Mucosa of descending colon (tissue), 3 donors: ENCODE results near the gene ADGRD1. TPM values are rescaled to one million over a fixed set of nuclear protein-coding genes. Genes with fewer than 3 reads are reported as not detected.

Experiments used
- ATAC-seq: fragments of 200-7000 bp; cut with Tn5 transposase; one replicate; pipeline ENCODE4 v1.9.1; 2020; ENCODE audit warnings: mild to moderate bottlenecking, moderate library complexity
- DNase-seq, 3 donors: peaks; one replicate each; pipeline ENCODE4 v3.0.0-alpha.2; 2020
- H3K36me3 ChIP-seq: fragments of 200-600 bp; one replicate; pipeline ENCODE4 v1.8.0; 2021; ENCODE audit warnings: low read depth, mild to moderate bottlenecking
- H3K4me1 ChIP-seq: fragments of 200-600 bp; one replicate; pipeline ENCODE4 v1.8.0; 2021; ENCODE audit warnings: low read depth, mild to moderate bottlenecking
- H3K4me3 ChIP-seq: fragments of 200-600 bp; one replicate; pipeline ENCODE4 v1.8.0; 2021; ENCODE audit warnings: mild to moderate bottlenecking
- H3K9me3 ChIP-seq: fragments of 200-600 bp; one replicate; pipeline ENCODE4 v1.8.0; 2021; ENCODE audit warnings: mild to moderate bottlenecking
- CTCF ChIP-seq: fragments of 200-600 bp; IDR thresholded peaks from one replicate; pipeline ENCODE4 v1.8.0; 2022; ENCODE audit warnings: antibody characterized with exemption, mild to moderate bottlenecking
- intact Hi-C, 2 donors: fragments of 100-400 bp; cut with DNase I in 1 of 2; cut with micrococcal nuclease in 1 of 2; formaldehyde crosslinking; loops; one replicate each; pipeline versions ENCODE4 v1.11.0 to v1.11.1; 2022; cut with DNase I, micrococcal nuclease
- total RNA-seq, 3 donors: library from RNA; stranded (reverse); fragmentation: NEBNext Ultra II Directional in 2 of 3; extraction: Animal tissue kit (Norgen Biotek cat#: 25700) in 2 of 3; gene quantifications; one replicate each; pipeline versions ENCODE4 v1.2.1 to v1.2.4, GENCODE V29; 2021 to 2023
- donor health status: DM: no; HTN: no; CAD: no; lungs with moderate emphysema.
- donor health status: DM: no; HTN: no; CAD: no.
- donor health status: DM: no; HTN: yes; CAD: no.

The ADGRD1 gene
- total RNA-seq, 3 donors from 2014 or later: 2.6 to 18.4 (median 12.9) TPM

- no peak for DNase-seq
- Histone ChIP-seq H3K4me3 (no peak overlapping the region), H3K9me3 (no peaks in the 10 kb centered on the region), H3K4me1 (no peaks in the 10 kb centered on the region), H3K36me3 (no peaks in the 10 kb centered on the region)
- no peak for TF ChIP-seq CTCF
- ATAC-seq: no peak
- intact Hi-C loops: no loop called here
Measured at GRCh38 chr12:131025234-131025633, 71.5 kb downstream of the ADGRD1 start.

GRCh38 chr12:131025939-131026702, 72.4 kb downstream of the ADGRD1 start:
- H3K4me1 ChIP-seq: no peaks in the 10 kb centered on the region
- no peak for ATAC-seq
- no peak for DNase-seq
- H3K4me3 ChIP-seq: no peak overlapping the region
- TF ChIP-seq CTCF: no peak
- intact Hi-C loops: no loop called here
- H3K9me3 ChIP-seq: no peaks in the 10 kb centered on the region
- H3K36me3 ChIP-seq: no peaks in the 10 kb centered on the region

GRCh38 chr12:131026754-131027153, 73.0 kb downstream of the ADGRD1 start:
- DNase-seq (no peak), ATAC-seq (no peak)
- no peaks in the 10 kb centered on the region for H3K4me1 ChIP-seq
- H3K4me3 ChIP-seq: no peak overlapping the region
- H3K36me3 ChIP-seq: no peaks in the 10 kb centered on the region
- intact Hi-C loops: no loop called here
- H3K9me3 ChIP-seq: no peaks in the 10 kb centered on the region
- no peak for TF ChIP-seq CTCF

GRCh38 chr12:131027264-131027663, 73.6 kb downstream of the ADGRD1 start:
- no peak overlapping the region for H3K4me3 ChIP-seq
- no peaks in the 10 kb centered on the region for H3K9me3 ChIP-seq
- H3K4me1 ChIP-seq: no peaks in the 10 kb centered on the region
- no peak for TF ChIP-seq CTCF
- intact Hi-C loops: no loop called here
- DNase-seq (no peak), ATAC-seq (no peak)
- no peaks in the 10 kb centered on the region for H3K36me3 ChIP-seq

- no peak for ATAC-seq
Measured at GRCh38 chr12:131027876-131028586, 74.3 kb downstream of the ADGRD1 start.

More at GRCh38 chr12:131027876-131028586, 74.3 kb downstream of the ADGRD1 start:
- Histone ChIP-seq H3K4me1 (no peaks in the 10 kb centered on the region), H3K9me3 (no peaks in the 10 kb centered on the region), H3K36me3 (no peaks in the 10 kb centered on the region), H3K4me3 (no peak overlapping the region)
- TF ChIP-seq CTCF: no peak
- intact Hi-C loops: no loop called here
- DNase-seq: no peak
